SIG-M5 (cell line): Measurements from ENCODE around the gene ARHGEF18.

Experiments
- DNase-seq: peaks from one replicate; lab custom pipeline; 2025; lab: John Stamatoyannopoulos, UW

ARHGEF18 gene

DNA sequence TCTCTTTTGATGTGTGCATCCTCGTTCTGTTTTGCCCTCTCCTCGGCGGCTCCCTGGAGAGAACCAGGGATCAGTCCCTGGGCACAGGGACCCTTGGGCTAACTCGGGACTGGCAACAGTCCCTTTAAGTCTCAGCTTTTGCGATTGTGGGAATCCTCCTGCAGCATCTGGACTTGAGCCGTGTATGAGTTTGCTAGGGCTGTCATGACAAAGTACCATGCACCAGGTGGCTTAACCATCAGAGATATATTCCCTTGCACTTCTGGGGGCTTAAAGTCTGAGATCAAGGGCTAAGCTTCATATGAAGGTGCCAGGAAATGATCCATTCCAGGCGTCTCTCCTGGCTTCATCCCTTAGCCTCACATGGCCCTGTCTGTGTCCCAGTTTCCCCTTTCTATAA is 34.5 kb downstream of the ARHGEF18 start:
- no peak for DNase-seq

DNA sequence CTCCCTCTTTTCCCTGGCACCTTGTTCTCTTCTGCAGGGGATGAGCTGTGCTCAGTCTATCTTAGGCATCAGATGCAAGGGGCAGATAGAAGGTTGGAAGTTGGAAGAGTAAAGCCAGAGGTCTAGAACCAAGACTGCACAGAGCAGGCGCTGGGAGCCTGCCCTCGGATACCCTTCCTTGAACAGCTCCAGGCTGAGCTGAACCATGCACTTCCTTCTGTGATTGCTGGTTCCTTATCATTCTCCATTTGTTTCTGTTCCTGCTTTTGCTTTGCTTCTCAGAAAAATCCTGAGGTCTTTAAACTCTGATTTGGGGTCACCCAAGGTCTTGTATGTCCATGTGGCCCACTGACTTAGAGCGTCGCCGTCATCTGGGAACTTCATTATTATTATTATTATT is 36.3 kb downstream of the ARHGEF18 start:
- DNase-seq, result no peak

DNA sequence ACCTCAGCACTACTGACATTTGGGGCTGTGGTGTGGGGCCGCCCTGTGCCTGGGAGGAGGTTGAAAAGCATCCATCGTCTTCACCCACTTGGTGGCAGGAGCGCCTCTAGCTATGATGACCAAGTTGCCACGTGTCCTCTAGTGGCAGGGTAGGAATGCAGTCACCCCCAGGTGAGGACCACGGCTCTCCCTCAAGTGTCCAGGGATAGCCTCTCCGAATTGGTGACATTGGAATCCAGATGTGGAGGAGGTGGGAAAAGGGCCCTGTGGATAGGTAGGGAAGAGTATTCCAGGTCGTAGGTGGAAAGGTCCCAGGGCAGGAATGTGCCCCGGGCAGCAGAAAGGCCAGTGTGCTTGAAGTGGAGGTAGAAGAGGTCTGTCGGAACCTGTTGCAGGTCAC is 37.6 kb downstream of the ARHGEF18 start:
- no peak for DNase-seq

DNA sequence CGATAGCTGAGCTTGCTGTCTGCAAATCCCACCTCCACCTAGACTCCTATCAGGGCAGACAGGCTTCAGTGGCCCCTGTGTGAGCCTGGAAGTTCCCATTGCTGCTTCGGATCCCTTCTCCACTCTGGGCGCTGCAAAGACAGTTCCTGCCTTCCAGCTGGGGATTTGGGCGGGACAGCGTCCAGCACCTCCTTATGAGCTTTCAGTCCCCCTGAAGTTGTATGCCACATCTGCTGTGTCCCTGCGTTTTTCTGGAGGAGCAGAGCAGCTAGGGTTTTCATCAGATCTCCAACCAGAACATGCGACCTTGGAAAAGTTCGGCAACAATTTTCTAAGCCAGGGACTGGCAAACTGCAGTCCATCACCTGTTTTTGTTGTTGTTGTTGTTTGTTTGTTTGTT is 38.0 kb downstream of the ARHGEF18 start:
- no peak for DNase-seq

DNA sequence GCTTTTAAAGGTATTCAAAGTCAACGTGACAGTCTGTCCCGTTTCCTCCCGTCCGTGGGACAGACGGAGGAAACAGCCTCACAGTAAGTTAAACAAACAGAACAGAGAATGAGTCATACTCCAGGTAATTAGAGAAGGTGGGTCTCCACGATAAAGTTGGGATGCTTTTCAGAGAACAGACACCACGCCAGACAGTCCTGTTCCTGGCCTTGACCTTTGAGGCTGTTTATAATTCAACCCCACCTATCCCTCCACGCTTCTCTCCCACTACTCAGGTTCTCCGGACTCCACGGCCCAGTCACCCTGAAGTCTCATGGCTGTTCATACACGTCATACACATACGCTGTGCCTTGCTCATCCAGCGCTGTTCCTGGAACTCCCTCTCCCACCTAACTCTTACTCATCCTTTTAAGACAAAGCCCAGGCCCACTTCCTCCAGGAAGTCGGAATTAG is 42.5 kb downstream of the ARHGEF18 start:
- DNase-seq, result no peak

DNA sequence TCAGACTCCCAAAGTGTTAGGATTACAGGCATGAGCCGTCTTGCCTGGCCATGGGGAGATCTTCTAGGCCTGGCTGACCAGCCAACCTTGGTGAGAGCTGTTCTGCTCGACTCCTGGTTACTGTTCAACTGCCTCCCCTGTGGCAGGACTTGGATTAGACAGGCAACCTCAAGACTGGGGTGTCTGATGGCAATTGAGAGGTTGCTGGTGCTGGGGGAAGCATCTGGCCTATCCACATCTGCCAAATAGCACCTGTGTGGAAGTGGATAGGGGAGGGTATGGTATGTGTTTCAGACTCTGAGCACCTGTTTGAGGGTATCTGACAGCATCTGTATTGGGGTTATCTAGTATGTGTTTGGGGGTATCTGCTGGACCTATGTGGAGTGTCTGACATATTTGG is 44.7 kb downstream of the ARHGEF18 start:
- DNase-seq, result no peak

DNA sequence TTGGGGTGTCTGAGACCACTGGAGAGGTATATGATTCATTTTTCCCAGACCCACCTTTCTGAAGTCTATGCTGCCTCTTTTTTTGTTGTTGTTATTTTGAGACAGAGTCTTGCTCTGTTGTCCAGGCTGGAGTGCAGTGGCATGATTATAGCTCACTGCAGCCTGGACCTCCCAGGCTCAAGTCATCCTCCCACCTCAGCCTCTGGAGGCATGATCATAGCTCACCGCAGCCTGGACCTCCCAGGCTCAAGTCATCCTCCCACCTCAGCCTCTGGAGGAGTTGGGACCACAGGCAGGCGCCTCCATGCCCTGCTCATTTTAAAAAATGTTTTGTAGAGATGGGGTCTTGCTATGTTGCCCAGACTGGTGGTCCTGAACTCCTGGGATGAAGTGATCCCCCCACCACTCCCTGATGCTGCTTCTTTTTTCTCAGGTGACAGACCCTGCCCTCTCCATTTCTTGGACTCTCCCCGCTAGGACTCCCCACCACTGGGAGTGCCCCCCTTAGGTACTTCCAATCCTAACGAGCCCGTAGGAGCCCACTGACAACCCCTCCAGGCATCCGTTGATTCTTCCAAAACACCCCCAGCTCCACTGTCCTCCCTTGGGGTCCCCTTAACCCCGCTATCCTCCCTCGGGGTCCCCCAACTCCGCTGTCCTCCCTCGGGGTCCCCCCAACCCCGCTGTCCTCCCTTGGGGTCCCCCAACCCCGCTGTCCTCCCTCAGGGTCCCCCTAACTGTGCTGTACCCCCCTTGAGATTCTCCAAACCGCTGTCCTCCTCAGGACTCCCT is 45.4 kb downstream of the ARHGEF18 start:
- no peak for DNase-seq

DNA sequence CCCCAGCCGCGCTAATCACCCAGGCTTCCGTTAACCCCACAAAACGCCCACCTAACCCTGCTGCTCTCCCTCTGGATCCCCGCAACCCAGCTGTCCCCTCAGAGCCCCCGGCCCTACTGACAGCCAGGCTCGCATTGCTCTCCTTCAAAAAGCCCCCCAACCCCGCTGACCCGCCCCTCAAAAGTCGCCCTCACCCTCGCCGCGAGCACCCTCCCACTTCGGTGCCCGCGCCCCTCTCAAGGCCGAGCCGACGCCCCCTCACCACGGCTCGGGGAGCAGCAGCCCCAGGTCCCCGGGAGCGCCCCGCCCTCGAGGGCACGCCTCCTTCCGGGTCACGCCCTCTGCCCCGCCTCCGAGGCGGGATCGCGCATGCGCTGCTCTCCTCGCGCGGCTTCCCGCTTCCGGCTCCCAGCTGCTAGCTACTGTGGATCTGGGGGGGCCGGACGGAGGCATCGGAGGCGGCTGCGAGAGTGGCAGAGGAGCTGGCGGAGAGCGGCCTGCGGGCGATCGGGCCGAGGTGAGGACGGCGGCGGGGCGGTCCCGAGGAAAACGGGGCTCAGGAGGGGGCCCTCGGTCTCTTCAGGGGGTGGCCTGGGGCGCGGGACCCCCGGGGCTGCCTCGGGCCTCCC is 46.1 kb downstream of the ARHGEF18 start:
- DNase-seq, result no peak

DNA sequence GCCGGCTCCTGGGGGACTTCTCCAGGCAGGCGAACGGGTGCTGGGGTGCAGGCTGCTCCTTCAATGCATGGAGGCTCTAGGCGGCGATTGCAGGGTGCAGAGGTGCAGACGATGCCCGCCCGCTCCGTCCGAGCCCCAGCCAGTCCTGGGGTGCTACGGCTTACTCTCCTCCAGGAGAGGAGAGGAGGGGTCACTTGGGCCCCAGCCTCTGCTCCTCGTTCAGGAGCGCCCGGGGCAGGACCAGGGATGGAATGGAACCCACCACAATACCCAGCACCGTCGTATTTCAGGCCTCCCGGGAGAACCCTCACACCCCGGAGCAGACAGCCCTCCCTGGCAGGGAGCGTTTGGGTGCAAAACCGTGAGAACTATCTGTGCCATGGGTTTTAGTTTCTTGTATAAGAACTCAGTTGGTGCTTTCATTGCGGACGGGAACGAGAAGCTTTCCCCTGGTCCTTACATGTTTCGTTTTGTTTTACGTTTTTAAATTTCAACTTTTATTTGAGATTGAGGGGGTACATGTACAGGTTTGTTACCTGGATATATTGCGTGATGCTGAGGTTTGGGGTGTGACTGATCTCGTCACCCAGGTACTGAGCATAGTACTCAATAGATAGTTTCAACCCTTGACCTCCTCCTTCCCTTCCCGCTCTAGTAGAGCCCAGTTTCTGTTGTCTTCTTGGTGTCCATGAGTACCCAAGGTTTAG is 46.8 kb downstream of the ARHGEF18 start:
- no peak for DNase-seq

DNA sequence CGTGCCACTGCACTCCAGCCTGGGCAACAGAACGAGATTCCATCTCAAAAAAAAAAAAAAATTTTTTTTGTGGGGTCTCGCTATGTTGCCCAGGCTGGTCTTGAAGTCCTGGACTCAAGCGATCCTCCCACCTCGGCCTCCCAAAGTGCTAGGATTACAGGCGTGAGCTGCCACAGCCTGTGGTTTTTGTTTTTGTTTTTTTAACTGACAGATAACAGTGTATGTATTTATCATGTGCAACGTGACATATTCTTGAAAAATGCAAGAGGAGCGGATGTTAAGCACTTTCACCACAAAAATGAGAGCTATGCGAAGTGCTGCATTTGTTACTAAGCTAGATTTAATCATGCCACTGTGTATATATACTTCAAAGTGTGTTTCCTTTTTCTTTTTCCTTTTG is 49.0 kb downstream of the ARHGEF18 start:
- DNase-seq, result no peak
